ENCODE data around the gene TNIP1.

- TF ChIP-seq CTCF (IDR thresholded peaks at IDR 0.05), result no peak
- TF ChIP-seq POLR2A (IDR thresholded peaks at IDR 0.05), result no peak
Observed at GRCh38 chr5:151079838-151080612, 809 bp downstream of the TNIP1 start.

Data from testis (tissue), 2 donors.